ENCODE measurements around the gene TALDO1. TPM values are rescaled to one million over a fixed set of nuclear protein-coding genes. Genes with fewer than 3 reads are reported as not detected.

Gene TALDO1
- polyA plus RNA-seq, 1 donor: 59.5 TPM

DNA sequence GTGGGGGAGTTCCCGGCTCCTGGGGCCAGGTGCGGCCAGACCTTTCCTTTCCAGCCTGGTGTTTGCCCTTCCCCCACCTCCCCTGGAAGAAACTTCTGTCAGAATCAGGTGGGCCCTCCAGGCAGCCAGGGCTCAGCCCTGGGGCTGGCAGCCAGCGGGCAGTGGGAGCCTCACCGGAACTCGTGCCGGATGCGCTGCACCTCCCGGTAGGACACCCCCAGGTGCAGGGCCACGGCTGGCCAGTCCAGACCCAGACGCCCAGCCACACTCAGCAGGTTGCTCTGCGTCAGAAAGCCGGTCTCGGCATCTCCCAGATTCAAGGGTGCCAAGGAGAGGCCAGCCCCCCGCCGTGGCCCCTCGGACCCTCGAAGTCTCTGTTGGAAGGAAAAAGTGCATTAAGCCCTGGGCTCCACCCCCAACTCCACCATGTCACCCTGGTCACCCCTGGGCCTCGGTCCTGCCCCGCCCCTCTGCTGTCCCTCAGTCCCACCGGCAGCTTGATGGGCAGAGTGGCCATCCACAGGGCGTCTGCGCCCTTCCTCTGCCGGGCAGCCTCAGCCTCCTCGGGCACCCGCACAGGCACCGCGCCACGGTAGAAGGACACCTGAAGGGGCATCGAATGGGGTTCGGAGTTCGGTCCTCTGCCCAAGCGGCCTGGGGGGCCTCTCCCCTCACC lies 52.5 kb downstream of the TALDO1 start:
- DNase-seq (ENCODE audit: low read depth): no peak

GRCh38 chr11:800473-800872 lies 53.2 kb downstream of the TALDO1 start:
- no peak for DNase-seq (ENCODE audit: low read depth)

- no peak for DNase-seq (ENCODE audit: low read depth)
Measured at GRCh38 chr11:801097-801780, 54.0 kb downstream of the TALDO1 start.

GRCh38 chr11:802018-802617 lies 54.9 kb downstream of the TALDO1 start:
- DNase-seq (ENCODE audit: low read depth): no peak

- no peak for DNase-seq (ENCODE audit: low read depth)
Measured at GRCh38 chr11:802693-803466, 55.6 kb downstream of the TALDO1 start.

GRCh38 chr11:803467-803742 lies 56.1 kb downstream of the TALDO1 start:
- no peak for DNase-seq (ENCODE audit: low read depth)

- no peak for DNase-seq (ENCODE audit: low read depth)
Measured at GRCh38 chr11:803770-804598, 56.7 kb downstream of the TALDO1 start.

GRCh38 chr11:804599-804964 lies 57.3 kb downstream of the TALDO1 start:
- no peak for DNase-seq (ENCODE audit: low read depth)

- no peak for DNase-seq (ENCODE audit: low read depth)
Measured at GRCh38 chr11:808427-809286, 61.4 kb downstream of the TALDO1 start.

DNA sequence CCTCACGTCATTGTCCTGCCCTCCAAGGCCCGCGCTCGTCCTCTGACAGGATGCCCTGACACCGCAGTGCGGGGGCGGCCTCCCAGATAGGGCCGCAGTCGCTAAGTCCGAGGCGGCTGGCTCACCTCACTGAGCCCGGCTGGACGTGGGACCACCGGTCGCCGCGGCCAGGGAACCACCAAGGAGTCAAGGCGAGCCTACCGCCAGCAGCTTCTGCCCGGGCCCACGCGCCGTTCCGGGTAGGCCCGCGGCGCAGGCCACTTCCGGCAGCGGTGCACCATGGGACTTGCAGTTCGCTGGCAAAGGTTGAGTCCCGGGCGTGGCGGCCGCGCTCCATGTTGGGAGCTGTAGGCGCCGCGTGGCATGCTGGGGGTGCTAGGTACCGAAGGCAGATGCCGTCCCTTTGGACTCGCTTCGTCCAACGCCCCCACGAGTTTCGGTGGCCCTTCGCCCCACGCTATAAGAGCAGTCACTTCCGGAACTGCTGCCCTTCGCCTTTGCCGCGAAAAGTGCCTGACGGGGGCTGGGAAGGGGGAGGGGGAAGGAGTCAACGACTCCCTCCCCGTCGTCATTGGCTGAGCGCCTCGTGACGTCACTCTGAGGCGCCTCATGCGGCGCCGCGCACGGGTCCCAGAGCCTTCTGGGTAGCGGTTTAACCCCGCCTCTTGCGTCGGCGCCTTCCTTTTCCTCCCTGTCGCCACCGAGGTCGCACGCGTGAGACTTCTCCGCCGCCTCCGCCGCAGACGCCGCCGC lies 62.2 kb downstream of the TALDO1 start, which contains the start of gene RPLP2:
TSS of gene RPLP2 (plus strand) at position 681 of the 753 bp plus-strand sequence. CDS start 268 bp downstream, outside the sequence.
- peak; percentile 96 for DNase-seq (ENCODE audit: low read depth)

DNA sequence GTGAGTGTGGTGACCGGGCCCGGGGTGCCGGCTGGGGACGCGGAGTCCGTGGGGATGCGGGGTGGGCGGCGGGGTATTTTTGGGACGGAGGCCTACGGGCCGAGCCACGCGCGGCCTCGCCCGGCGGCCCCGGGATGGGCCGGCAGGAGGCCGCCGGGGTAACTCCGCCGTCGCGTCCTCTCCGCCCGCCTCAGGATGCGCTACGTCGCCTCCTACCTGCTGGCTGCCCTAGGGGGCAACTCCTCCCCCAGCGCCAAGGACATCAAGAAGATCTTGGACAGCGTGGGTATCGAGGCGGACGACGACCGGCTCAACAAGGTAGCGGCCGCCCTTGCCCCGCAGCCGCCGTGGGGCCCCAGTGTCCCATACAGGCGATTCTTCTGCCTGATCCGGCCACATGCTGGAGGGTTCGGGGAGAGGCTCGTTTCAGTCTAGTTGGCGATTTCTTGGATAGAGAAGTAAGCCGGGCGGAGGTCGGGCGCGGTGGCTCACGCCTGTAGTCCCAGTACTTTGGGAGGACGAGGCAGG lies 62.8 kb downstream of the TALDO1 start:
- no peak for DNase-seq (ENCODE audit: low read depth)

GRCh38 chr11:811446-812245 lies 64.4 kb downstream of the TALDO1 start:
- DNase-seq (ENCODE audit: low read depth): no peak

GRCh38 chr11:812390-812789 lies 65.1 kb downstream of the TALDO1 start:
- DNase-seq (ENCODE audit: low read depth): no peak

GRCh38 chr11:813072-813455 lies 65.8 kb downstream of the TALDO1 start:
- DNase-seq (ENCODE audit: low read depth): no peak

- DNase-seq (ENCODE audit: low read depth): no peak
Measured at GRCh38 chr11:813456-814096, 66.3 kb downstream of the TALDO1 start.
